Activated CD4-positive, CD25-positive, alpha-beta regulatory T cell treated with anti-CD3 and anti-CD28 coated beads, Interleukin-2, amount 50 U/mL, for 16 hours (primary cell): ENCODE results near the gene MT1M.

Experiments
- DNase-seq: peaks from one replicate; pipeline ENCODE4 v3.0.0-alpha.2; 2020; ENCODE audit warnings: low read depth, low spot score

The MT1M gene

DNA sequence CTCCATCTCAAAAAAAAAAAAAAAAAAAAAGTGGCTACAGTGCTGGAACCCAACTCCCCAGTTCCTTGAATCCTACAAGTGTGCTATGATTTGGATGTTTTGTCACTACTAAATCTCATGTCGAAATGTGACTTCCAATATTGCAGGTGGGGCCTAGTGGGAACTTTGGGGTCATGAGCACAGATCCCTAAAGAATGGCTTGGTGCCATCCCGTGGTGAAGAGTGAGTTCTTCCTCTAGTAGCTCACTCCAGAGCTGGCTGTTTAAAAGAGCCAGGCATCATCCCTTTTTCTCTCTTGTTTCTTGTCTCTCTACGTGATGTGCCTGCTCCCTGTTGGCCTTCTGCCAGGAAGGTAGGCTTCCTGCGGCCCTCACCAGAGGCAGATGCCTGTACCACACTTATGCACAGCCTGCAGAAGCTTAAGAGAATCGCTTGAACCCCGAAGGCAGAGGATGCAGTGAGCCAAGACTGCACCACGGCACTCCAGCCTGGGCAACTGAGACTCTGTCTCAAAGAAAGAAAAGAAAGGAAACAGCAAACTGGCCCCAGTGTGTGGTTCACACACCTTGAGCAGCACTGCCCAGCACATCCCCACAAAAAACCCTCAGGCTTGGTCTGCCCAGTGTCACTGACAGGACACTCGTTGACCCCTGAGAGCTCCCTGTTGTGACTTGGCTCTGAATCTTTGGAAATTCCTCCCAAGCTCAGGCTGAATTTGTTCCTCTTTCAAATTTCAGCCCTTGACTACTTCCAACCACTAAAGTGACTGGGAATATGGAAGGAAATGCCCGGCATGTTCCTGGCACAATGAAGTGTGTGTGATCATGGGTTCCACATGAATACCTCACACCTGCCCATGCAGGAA is 3.7 kb upstream of the MT1M start:
- DNase-seq, result no peak

GRCh38 chr16:56629531-56629930 is 2.9 kb upstream of the MT1M start:
- DNase-seq, result no peak

- no peak for DNase-seq
Observed at GRCh38 chr16:56630134-56630533, 2.3 kb upstream of the MT1M start.

GRCh38 chr16:56631197-56631596 is 1.3 kb upstream of the MT1M start:
- no peak for DNase-seq

DNA sequence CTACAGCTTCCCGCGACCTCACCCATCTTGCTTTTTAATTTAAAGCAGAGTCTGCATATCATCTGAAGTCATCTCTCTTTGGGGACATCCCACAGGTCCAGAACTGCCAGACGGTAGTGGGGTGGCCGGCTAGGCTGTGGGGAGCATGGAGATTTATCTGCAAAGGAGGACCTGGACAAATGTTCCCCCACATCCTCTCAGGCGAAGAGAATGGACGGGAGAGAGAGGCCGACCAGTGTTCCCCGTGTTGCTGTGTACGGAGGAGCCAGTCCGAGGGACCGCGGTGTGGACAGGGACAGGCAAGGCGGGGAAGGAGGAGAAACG is 665 bp upstream of the MT1M start:
- no peak for DNase-seq

- DNase-seq, result no peak
Observed at GRCh38 chr16:56632848-56633365, 448 bp downstream of the MT1M start.

DNA sequence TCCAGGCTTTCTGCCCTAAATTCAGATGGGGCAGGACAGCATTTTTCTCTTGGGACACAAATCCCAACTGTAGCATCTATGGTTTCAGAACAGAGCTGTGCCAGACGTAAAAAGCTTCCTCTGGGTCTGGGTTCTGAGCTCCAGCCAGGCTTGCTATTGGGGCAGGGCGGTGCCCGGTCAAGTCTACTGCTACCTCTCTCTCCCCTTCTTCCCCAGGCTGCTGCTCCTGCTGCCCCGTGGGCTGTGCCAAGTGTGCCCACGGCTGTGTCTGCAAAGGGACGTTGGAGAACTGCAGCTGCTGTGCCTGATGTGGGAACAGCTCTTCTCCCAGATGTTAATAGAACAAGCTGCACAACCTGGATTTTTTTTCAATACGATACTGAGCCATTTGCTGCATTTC is 1.1 kb downstream of the MT1M start:
- DNase-seq, result no peak

DNA sequence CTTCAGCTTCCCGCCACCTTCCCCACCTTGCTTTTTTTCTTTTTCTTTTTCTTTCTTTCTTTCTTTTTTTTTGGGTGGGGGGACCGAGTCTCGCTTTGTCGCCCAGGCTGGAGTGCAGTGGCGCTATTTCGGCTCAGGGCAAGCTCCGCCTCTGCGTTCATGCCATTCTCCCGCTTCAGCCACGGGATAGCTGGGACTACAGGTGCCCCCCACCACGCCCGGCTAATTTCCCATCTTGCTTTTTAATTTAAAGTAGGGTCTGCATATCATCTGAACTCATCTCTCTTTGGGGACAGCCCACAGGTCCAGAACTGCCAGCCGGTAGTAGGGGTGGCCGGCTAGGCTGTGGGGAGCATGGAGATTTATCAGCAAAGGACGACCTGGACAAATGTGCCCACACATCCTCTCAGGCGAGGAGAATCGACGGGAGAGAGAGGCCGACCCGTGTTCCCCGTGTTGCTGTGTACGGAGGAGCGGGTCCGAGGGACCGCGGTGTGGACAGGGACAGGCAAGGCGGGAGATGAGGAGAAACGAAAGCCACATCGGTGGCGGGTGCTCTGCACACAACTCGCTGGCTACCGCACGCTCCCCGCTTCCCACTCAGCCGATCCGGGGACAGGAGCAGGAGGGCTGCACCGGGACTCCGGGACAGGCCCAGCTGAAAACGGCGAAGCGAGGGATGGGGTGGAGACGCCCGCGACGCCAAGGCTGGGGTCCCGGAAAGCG is 2.4 kb downstream of the MT1M start:
- no peak for DNase-seq

DNA sequence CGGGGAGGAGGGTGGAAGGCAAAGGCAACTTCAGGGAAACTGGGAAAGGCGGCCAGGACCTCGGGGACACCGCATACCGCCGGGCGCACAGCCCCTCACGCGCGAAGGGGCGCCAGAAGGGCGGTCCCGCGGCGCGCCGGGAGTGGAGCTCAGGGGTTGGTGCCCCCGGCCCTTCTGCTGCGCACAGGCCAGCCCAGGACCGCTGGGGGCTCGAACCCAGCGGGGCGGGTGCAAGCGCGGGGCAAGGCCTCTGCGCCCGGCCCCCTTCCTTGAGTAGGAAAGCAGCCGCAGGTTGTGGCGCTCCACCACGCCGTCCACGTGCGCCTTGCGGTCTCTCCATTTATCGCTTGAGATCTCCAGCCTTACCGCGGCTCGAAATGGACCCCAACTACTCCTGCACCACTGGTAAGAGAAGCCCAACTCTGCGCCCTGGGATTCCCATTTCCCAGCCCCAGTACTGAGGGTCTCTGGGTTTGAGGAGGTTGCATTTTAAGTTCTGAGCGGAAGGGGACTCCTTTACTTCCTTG is 3.0 kb downstream of the MT1M start:
- no peak for DNase-seq

DNA sequence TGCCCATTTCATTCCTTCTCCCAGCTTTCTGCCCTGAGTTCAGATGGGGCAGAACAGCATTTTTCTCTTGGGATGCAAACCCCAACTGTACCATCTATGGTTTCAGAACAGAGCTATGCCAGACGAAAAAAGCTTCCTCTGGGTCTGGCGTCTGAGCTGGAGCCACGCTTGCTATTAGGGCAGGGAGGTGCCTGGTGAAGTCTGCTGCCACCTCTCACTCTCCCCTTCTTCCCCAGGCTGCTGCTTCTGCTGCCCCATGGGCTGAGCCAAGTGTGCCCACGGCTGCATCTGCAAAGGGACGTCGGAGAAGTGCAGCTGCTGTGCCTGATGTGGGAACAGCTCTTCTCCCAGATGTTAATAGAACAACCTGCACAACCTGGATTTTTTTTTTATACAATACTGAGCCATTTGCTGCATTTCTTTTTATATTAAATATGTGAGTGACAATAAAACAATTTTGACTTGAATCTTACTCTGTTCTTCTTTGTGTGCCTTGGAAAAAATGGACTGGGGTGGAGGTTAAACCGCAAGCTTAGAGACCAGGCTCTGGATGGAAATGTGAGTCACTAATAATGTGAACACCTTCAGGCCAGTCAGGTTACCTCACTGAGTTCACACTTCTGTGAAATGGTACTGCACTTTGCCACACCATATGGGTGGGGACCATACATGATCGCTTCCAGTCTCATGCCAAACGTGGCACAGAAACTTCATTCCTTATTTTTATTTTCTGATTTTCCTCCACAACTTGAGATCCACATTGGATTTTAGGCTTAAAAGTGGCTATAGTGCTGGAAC is 4.4 kb downstream of the MT1M start:
- no peak for DNase-seq

GRCh38 chr16:56637814-56638750 is 5.6 kb downstream of the MT1M start, which contains the start of gene MT1A:
TSS of gene MT1A (plus strand) at chr16:56638666. CDS start at chr16:56638739, 73 bp downstream.
- DNase-seq, result no peak

DNA sequence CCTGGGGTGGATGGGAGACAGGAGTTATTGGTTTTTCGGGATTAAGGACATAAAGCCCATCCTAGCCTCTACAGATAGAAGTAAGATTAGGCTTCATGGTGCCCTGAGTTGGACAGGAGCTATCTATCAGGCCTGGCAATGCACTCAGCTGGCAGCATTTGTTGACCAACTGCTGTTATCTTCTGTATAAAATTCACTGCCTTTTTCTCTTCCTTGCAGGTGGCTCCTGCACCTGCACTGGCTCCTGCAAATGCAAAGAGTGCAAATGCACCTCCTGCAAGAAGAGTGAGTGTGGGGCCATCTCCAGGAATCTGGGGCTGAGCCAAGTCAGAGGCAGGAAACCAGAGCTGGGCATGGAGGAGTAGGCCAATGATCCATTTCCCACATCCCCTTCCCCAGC is 6.6 kb downstream of the MT1M start:
- no peak for DNase-seq

GRCh38 chr16:56640076-56640475 is 7.6 kb downstream of the MT1M start:
- no peak for DNase-seq

DNA sequence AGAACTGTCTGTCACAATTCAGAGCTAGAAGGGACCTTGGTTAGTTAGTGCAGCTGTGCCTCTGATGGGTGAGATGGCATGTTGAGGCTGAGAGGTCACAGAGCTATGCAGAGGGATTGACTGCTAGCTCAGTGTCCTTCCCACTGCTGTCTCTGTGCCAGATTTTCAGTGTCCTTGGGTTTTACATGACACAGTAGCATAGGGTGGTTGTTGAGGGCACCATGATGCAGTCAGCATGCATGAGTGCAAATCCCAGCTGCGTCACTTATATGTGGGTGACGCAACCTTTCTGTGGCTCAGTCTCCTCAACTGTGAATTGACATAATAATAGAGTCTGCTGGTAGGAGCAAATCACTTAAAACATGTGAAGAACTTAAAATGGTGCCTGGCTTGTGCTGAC is 8.7 kb downstream of the MT1M start:
- DNase-seq, result no peak

DNA sequence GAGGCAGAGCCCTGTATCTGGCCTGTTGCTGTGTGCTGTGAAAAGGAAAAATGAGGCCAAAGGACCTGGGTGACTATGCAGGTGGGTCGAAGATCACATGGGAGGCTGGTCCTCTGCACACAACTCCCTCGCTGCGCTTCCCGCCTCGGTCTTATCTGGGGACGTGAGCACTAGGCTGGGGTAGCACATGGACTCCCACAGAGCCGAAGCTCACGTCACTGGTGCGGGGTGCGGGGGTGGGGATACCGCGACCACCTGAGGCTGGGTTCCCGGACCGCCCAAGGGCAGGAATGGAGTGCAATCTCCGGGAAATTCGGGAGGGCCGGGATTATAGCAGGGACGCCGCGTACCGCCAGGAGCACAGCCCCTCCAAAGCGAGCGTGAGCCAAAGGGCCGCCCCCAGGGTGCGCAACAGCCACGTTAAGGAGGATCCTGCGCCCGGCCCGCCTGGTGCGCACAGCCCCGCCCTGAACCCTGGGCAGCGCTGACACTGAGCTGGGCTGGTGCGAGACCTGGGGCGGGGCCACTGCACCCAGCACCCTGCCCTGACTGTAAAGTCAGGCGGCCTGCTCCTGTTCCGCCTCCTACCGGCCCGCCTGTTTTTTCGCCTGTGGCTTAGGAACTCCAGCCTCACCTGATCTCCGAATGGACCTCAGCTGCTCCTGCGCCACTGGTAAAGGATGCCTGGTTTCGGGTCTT is 10.8 kb downstream of the MT1M start:
- peak; percentile 24 for DNase-seq

GRCh38 chr16:56643833-56644232 is 11.4 kb downstream of the MT1M start:
- no peak for DNase-seq

DNA sequence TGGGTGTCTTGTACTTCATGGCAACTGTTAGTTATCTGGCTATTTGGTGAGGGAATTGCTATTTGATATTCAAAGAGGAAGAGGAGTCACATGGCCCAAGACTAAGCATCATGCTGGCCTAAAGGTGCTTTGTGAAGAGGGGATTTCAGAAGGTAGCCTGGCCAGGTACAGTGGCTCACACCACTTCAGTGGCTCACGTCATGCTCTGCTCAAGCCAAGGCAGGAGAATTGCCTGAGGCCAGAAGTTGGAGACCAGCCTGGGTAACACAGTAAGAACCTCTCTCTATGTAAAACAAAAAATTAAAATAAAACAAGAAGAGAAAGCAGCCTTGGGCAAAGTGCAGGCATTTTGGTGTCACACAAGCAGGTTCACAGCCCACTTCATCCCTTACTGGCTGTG is 12.9 kb downstream of the MT1M start:
- no peak for DNase-seq

DNA sequence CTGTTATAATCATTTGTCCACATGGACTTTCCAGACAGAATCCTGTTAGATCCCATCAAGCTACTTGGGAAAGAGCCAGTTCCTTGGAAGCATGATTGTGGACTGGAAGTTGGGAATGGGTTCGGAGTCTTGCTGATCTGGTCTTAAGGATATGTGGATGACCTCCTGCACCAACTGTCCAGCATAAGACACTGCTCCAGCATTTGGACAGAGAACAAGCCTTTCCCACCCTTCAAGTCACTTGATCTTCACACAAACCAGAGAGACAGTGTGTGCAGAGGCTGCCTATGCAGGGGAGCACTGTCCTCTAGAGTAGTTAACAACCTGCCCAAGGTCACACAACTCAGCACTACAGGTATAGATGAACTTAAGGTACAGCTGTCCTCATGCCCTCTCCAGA is 13.4 kb downstream of the MT1M start:
- no peak for DNase-seq

GRCh38 chr16:56647641-56648431 is 15.4 kb downstream of the MT1M start:
- no peak for DNase-seq
